Measurements from ENCODE around the gene XYLB. TPM values are rescaled to one million over a fixed set of nuclear protein-coding genes. Genes with fewer than 3 reads are reported as not detected.
"Not testable (repeated sequence)": the region's sequence is repeated elsewhere in the genome, so short reads cannot be mapped to it uniquely, and the experiment has no call there.

The XYLB gene
- total RNA-seq: 1.9 and 2.6 TPM in 2 replicates

DNA sequence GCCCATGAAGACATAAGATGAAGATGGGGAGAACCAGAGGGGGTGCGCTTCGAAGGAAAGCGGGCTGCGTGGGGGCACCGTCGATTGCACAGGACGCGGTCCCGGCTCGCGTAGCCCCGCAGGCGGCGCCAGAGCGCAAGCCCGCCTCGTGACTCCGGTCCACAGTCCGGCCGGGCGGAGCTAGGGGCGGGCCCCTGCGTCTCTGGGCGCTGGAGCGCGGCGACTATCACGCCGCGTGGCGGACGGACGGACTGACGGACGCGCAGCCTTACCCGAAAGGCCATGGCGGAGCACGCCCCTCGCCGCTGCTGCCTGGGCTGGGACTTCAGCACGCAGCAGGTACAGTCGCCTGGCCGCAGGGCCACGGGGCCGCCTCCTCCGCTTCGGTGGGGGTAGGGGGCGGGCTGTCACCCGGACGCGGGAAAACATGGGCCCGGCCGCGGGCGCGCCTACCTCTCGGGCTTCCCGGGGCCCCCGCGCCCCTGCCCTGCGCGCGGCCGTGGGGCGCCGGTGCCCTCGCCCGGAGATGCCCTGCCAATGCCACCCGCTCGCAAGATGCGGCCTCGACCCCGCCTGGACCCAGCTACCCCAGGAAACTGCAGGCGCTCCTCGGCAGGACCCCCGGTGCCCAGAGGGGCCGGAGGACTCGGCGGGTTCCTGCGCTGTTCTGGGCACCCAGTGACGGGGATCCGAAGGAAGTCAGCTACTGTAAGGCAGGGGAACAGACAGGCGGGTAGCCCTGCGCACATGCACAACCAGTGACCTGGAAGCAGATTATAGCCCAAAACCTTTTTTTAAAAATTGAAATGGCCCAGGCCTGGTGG, at the start of gene XYLB:
Gene XYLB, plus strand, starts transcription at position 199 of the 824 bp plus-strand sequence. Its CDS starts 84 bp downstream, at position 283.
- Histone ChIP-seq H3K27me3 (ENCODE audit: control insufficient read depth, insufficient read depth, low read length) (no peaks in the 10 kb centered on the region), H3K4me3 (ENCODE audit: low read depth, low read length) (peak within 1 kb of the TSS; percentile 71), H3K36me3 (ENCODE audit: control insufficient read depth, insufficient read depth, low read length) (no peaks in the 10 kb centered on the region)
- TF ChIP-seq CTCF (IDR thresholded peaks at IDR 0.05; ENCODE audit: insufficient read depth, low read length, poor library complexity, severe bottlenecking): peak; percentile 71
- DNase-seq (ENCODE audit: low read depth): no peak

- not testable (repeated sequence) for DNase-seq (ENCODE audit: low read depth); H3K4me3 ChIP-seq (ENCODE audit: low read depth, low read length); H3K36me3 ChIP-seq (ENCODE audit: control insufficient read depth, insufficient read depth, low read length); H3K27me3 ChIP-seq (ENCODE audit: control insufficient read depth, insufficient read depth, low read length)
Observed at GRCh38 chr3:38297053-38297452, 49.5 kb upstream of the XYLB start.

- Histone ChIP-seq H3K27me3 (ENCODE audit: control insufficient read depth, insufficient read depth, low read length) (no peaks in the 10 kb centered on the region), H3K4me3 (ENCODE audit: low read depth, low read length) (no peak overlapping the region), H3K36me3 (ENCODE audit: control insufficient read depth, insufficient read depth, low read length) (no peaks in the 10 kb centered on the region)
- no peak for TF ChIP-seq CTCF (IDR thresholded peaks at IDR 0.05; ENCODE audit: insufficient read depth, low read length, poor library complexity, severe bottlenecking)
- DNase-seq (ENCODE audit: low read depth): no peak
Observed at GRCh38 chr3:38297537-38297936, 49.0 kb upstream of the XYLB start.

DNA sequence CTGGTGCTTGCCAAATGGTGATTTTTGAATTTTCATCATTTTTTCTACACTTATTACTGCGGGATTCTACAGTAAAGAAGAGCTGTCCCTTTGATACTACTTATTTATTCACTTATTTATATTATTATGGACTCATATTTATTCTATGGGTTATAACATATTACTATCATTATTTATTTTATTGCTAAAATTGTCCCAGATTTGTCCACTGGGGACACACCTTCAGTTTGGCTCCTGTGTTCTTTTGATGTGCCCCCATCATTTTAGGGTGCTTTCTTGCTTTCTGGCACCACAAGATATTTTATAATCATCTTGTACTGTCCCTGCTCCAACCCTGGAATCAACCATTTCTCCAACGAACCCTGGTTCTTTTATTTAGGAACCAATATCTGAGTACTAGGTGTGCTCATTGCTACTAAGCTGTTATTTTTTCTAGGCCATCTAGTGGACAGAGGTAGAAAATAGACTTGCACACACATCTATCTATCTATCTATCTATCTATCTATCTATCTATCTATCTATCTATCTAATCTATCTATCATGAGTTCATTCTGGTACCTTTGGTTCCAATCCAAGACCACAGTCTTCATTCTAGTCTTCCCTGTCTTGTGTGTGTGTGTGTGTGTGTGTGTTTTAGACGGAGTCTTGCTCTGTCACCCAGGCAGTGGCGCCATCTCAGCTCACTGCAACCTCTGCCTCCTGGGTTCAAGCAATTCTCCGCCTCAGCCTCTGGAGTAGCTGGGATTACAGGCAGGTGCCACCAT, 48.5 kb upstream of the XYLB start:
- no peak overlapping the region for H3K4me3 ChIP-seq (ENCODE audit: low read depth, low read length)
- peak; percentile 42 for TF ChIP-seq CTCF (IDR thresholded peaks at IDR 0.05; ENCODE audit: insufficient read depth, low read length, poor library complexity, severe bottlenecking)
- H3K36me3 ChIP-seq (ENCODE audit: control insufficient read depth, insufficient read depth, low read length): no peaks in the 10 kb centered on the region
- DNase-seq (ENCODE audit: low read depth): no peak
- H3K27me3 ChIP-seq (ENCODE audit: control insufficient read depth, insufficient read depth, low read length): no peaks in the 10 kb centered on the region

DNA sequence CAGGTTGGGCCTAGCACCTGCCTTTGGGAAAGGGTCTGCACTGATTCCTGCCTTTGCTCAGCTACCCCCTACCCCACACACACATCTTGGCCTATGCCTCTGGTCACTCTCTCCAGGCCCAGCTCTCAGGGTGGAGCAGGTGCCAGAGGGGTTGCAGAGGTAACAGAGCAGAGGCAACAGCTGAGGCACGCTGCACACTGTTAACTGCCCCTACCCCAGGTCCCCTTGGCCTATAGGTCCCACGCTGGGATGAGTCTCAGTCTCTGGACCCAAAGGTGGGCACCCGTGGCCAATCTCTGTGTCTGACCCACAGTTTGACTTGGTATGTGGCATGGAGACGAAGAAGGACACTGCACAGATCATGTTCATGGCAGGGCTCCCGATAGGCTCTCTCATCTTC, 39.6 kb upstream of the XYLB start:
- Histone ChIP-seq H3K4me3 (ENCODE audit: low read depth, low read length) (no peak overlapping the region), H3K36me3 (ENCODE audit: control insufficient read depth, insufficient read depth, low read length) (no peaks in the 10 kb centered on the region), H3K27me3 (ENCODE audit: control insufficient read depth, insufficient read depth, low read length) (no peaks in the 10 kb centered on the region)
- no peak for DNase-seq (ENCODE audit: low read depth)
- no peak for TF ChIP-seq CTCF (IDR thresholded peaks at IDR 0.05; ENCODE audit: insufficient read depth, low read length, poor library complexity, severe bottlenecking)

- Histone ChIP-seq H3K27me3 (ENCODE audit: control insufficient read depth, insufficient read depth, low read length) (no peaks in the 10 kb centered on the region), H3K4me3 (ENCODE audit: low read depth, low read length) (no peak overlapping the region), H3K36me3 (ENCODE audit: control insufficient read depth, insufficient read depth, low read length) (no peaks in the 10 kb centered on the region)
- no peak for TF ChIP-seq CTCF (IDR thresholded peaks at IDR 0.05; ENCODE audit: insufficient read depth, low read length, poor library complexity, severe bottlenecking)
- DNase-seq (ENCODE audit: low read depth): no peak
Observed at GRCh38 chr3:38307599-38307998, 39.0 kb upstream of the XYLB start.
